HepG2 (cell line): ENCODE measurements around the gene GOLPH3. TPM values are rescaled to one million over a fixed set of nuclear protein-coding genes. Genes with fewer than 3 reads are reported as not detected.

Experiments used
- ATAC-seq: fragments of 200-7000 bp; cut with Tn5 transposase; 3 replicates; pipeline ENCODE4 v1.9.1; 2020; ENCODE audit warnings: mild to moderate bottlenecking, moderate library complexity
- BruUV-seq: library from RNA; stranded (reverse); fragments of 400-500 nt; replicated peaks from 2 replicates; lab custom pipeline; 2021; lab: Mats Ljungman, UMichigan
- CTCF ChIA-PET: fragments of 300-600 bp; formaldehyde crosslinking; extraction: SDS; loops from one replicate; lab custom pipeline; 2021; ENCODE audit warnings: low total read pairs, inconsistent platforms, low intra/inter-chr PET ratio; lab: Yijun Ruan, JAX
- POLR2A ChIA-PET: fragments of 350-600 bp; sonication (Branson Sonifier 250); formaldehyde crosslinking; loops from one replicate; lab custom pipeline; 2020; ENCODE audit warnings: antibody characterized with exemption, inconsistent platforms; lab: Yijun Ruan, JAX
- DNase-seq: peaks from one replicate; pipeline ENCODE4 v3.0.0-alpha.2; 2015; ENCODE audit warnings: low spot score
- FAIRE-seq: peaks from 3 replicates; lab custom pipeline; 2011; peaks lifted over from hg19 to GRCh38; lab: Jason Lieb, UNC
- H2AFZ ChIP-seq: one replicate; pipeline ENCODE4 v1.6.1; 2011; ENCODE audit warnings: low read length, inconsistent platforms
- H3K27ac ChIP-seq: fragments of 300-600 bp; 3 replicates; pipeline ENCODE4 v1.8.0; 2011; ENCODE audit warnings: mixed run types, mild to moderate bottlenecking, mixed read lengths, low read length, inconsistent platforms; ENCODE audit not compliant: insufficient read depth; ENCODE audit errors: extremely low read length
- H3K27me3 ChIP-seq, 2 experiments: fragments of 200-600 bp in 1 of 2; 2 replicates in 1 of 2; 3 replicates in 1 of 2; pipeline versions ENCODE4 v1.6.0 to v1.8.0; 2011; ENCODE audit warnings: low read length in 2 of 2, mild to moderate bottlenecking in 2 of 2, moderate library complexity in 2 of 2, inconsistent platforms in 1 of 2; ENCODE audit not compliant: insufficient read depth in 2 of 2, control insufficient read depth in 1 of 2
- H3K36me3 ChIP-seq, 2 experiments: fragments of 200-600 bp in 1 of 2; replicated peaks in 1 of 2; 2 replicates in 1 of 2; 3 replicates in 1 of 2; pipeline versions ENCODE4 v1.5.1 to v1.8.0; 2011; ENCODE audit warnings: low read length in 2 of 2, inconsistent platforms in 1 of 2; ENCODE audit not compliant: insufficient read depth in 2 of 2, control insufficient read depth in 1 of 2
- H3K4me1 ChIP-seq: 2 replicates; pipeline ENCODE4 v1.5.1; 2012; ENCODE audit warnings: low read length, inconsistent platforms; ENCODE audit not compliant: insufficient read depth
- H3K4me2 ChIP-seq: 2 replicates; pipeline ENCODE4 v1.6.0; 2011; ENCODE audit warnings: low read depth, low read length, inconsistent platforms
- H3K4me3 ChIP-seq, 3 experiments: fragments of 200-600 bp in 1 of 3; sonication (generic), shearing (Covaris generic) in 1 of 3; replicated peaks in 1 of 3; 2 replicates each; pipeline ENCODE4 v1.5.1; 2011 to 2016; ENCODE audit warnings: low read length in 3 of 3, inconsistent platforms in 2 of 3, low read depth in 2 of 3, mild to moderate bottlenecking in 2 of 3, control low read depth in 1 of 3, mixed read lengths in 1 of 3; ENCODE audit not compliant: insufficient read depth in 1 of 3
- H3K79me2 ChIP-seq: one replicate; pipeline ENCODE4 v1.6.1; 2011; ENCODE audit warnings: low read length, inconsistent platforms; ENCODE audit not compliant: insufficient read depth
- H3K9ac ChIP-seq: 2 replicates; pipeline ENCODE4 v1.6.0; 2011; ENCODE audit warnings: mild to moderate bottlenecking, low read depth, low read length, inconsistent platforms; ENCODE audit not compliant: insufficient read depth
- H3K9me3 ChIP-seq: 2 replicates; pipeline ENCODE4 v1.5.1; 2012; ENCODE audit warnings: mild to moderate bottlenecking, low read length
- H4K20me1 ChIP-seq: 2 replicates; pipeline ENCODE4 v1.6.0; 2011; ENCODE audit warnings: inconsistent platforms, mild to moderate bottlenecking, low read length, moderate library complexity; ENCODE audit not compliant: insufficient read depth
- FOXM1 ChIP-seq: sonication (generic); formaldehyde crosslinking; IDR thresholded peaks from 2 replicates; pipeline ENCODE4 v1.5.0; 2020; ENCODE audit warnings: missing genetic modification reagents
- MXD4 ChIP-seq: IDR thresholded peaks from 2 replicates; pipeline ENCODE4 v1.6.1; 2016; ENCODE audit warnings: mild to moderate bottlenecking, missing biosample characterization, missing genetic modification reagents
- NFIC ChIP-seq: IDR thresholded peaks from 2 replicates; pipeline ENCODE4 v1.6.1; 2012; ENCODE audit warnings: mild to moderate bottlenecking, low read length, inconsistent platforms
- NFKB2 ChIP-seq: sonication (generic); formaldehyde crosslinking; IDR thresholded peaks from 2 replicates; pipeline ENCODE4 v1.4.0; 2020; ENCODE audit warnings: missing genetic modification reagents, borderline replicate concordance
- PHF8 ChIP-seq: sonication (generic); formaldehyde crosslinking; IDR thresholded peaks from 2 replicates; pipeline ENCODE4 v1.5.0; 2020; ENCODE audit warnings: missing genetic modification reagents
- RCOR2 ChIP-seq: IDR thresholded peaks from 2 replicates; pipeline ENCODE4 v1.6.1; 2016; ENCODE audit warnings: missing biosample characterization, missing genetic modification reagents
- RXRA ChIP-seq: sonication (generic); formaldehyde crosslinking; IDR thresholded peaks from 2 replicates; pipeline ENCODE4 v1.5.1; 2020; ENCODE audit warnings: missing genetic modification reagents
- SIX1 ChIP-seq: sonication (generic); formaldehyde crosslinking; IDR thresholded peaks from 2 replicates; pipeline ENCODE4 v1.4.0; 2020; ENCODE audit warnings: missing genetic modification reagents, borderline replicate concordance
- SMAD3 ChIP-seq: sonication (generic); formaldehyde crosslinking; IDR thresholded peaks from 2 replicates; pipeline ENCODE4 v1.4.0; 2020; ENCODE audit warnings: missing genetic modification reagents
- SP4 ChIP-seq: sonication (generic); formaldehyde crosslinking; IDR thresholded peaks from 2 replicates; pipeline ENCODE4 v1.8.1; 2023; ENCODE audit warnings: mild to moderate bottlenecking, missing genetic modification reagents
- SRSF4 ChIP-seq: fragments of 200-400 bp; formaldehyde crosslinking; IDR thresholded peaks from one replicate; pipeline ENCODE4 v1.6.1; 2018; ENCODE audit warnings: mild to moderate bottlenecking, low read depth, low read length, moderate library complexity; ENCODE audit not compliant: poor library complexity, severe bottlenecking
- TSC22D2 ChIP-seq: sonication (generic); formaldehyde crosslinking; IDR thresholded peaks from 2 replicates; pipeline ENCODE4 v1.5.1; 2020; ENCODE audit warnings: missing genetic modification reagents, mild to moderate bottlenecking, borderline replicate concordance
- YEATS4 ChIP-seq: sonication (generic); formaldehyde crosslinking; IDR thresholded peaks from 2 replicates; pipeline ENCODE4 v1.4.0; 2020; ENCODE audit warnings: missing genetic modification reagents, borderline replicate concordance
- ZFP62 ChIP-seq: sonication (generic); formaldehyde crosslinking; IDR thresholded peaks from 2 replicates; pipeline ENCODE4 v1.4.0; 2020; ENCODE audit warnings: missing genetic modification reagents
- ZIK1 ChIP-seq: sonication (generic); formaldehyde crosslinking; IDR thresholded peaks from 2 replicates; pipeline ENCODE4 v1.5.0; 2020; ENCODE audit warnings: mild to moderate bottlenecking, low read depth, missing genetic modification reagents, borderline replicate concordance
- ZNF33B ChIP-seq: sonication (generic); formaldehyde crosslinking; IDR thresholded peaks from 2 replicates; pipeline ENCODE4 v1.5.1; 2020; ENCODE audit warnings: mild to moderate bottlenecking, missing genetic modification reagents
- ZNF550 ChIP-seq: sonication (generic); formaldehyde crosslinking; IDR thresholded peaks from 2 replicates; pipeline ENCODE4 v1.4.0; 2020; ENCODE audit warnings: mild to moderate bottlenecking, missing genetic modification reagents, borderline replicate concordance
- ZSCAN5A ChIP-seq: sonication (generic); formaldehyde crosslinking; IDR thresholded peaks from 2 replicates; pipeline ENCODE4 v1.8.0; 2022; ENCODE audit warnings: mild to moderate bottlenecking, missing genetic modification reagents, borderline replicate concordance
- WGBS: methylation state at CpG from one replicate; pipeline ENCODE4 v1.1.6; 2017; ENCODE audit warnings: low lambda C conversion rate; 5-methylcytosine and 5-hydroxymethylcytosine counted together
- in situ Hi-C: cut with HindIII; loops from 2 replicates; pipeline ENCODE4 v1.10.0; 2017; ENCODE audit warnings: low pct_unique_long_range_greater_than_20kb; ENCODE audit not compliant: extremely low pct_ligation_motif_present
- intact Hi-C: fragments of 100-400 bp; cut with micrococcal nuclease; formaldehyde crosslinking; loops from one replicate; pipeline ENCODE4 v1.10.0; 2022; ENCODE audit not compliant: unreplicated experiment
- polyA plus RNA-seq, 8 experiments: library from polyadenylated mRNA; depleted of rRNA in 3 of 8; stranded (reverse) in 7 of 8; unstranded in 1 of 8; fragments of >200 nt; fragmentation: Illumina TruSeq in 4 of 8; extraction: Trizol in 4 of 8; gene quantifications; 2 replicates each; pipeline versions ENCODE4 v1.2.1 to v1.2.3, GENCODE V29; 2011 to 2016; ENCODE audit warnings: low read depth in 4 of 8, missing spikeins in 1 of 8, mixed read lengths in 1 of 8; ENCODE audit not compliant: insufficient read depth in 1 of 8
- total RNA-seq, 5 experiments: library from RNA; depleted of rRNA; stranded (reverse); fragments of >200 nt; fragmentation: Illumina TruSeq; extraction: Trizol; gene quantifications; 2 replicates each; pipeline ENCODE4 v1.2.3, GENCODE V29; 2016; ENCODE audit warnings: low read depth in 1 of 5

The GOLPH3 gene
- total and polyA plus RNA-seq, 2 of the 13 experiments (the other 11 are each of a cell fraction or from before 2014, with no cell fraction given), result 59.5 to 84.5 TPM

GRCh38 chr5:32143617-32144377 lies 30.3 kb downstream of the GOLPH3 start:
- H3K27me3 ChIP-seq, result no peaks in the 10 kb centered on the region
- no peak overlapping the region for H3K4me3 ChIP-seq
- peaks cover 50% of the 10 kb centered on the region for H3K4me1 ChIP-seq
- in situ Hi-C loops, result no loop called here
- FAIRE-seq, result no peak
- no peak overlapping the region for H2AFZ ChIP-seq
- no peak for DNase-seq
- H4K20me1 ChIP-seq, result peaks cover 56% of the 10 kb centered on the region
- CTCF ChIA-PET, result no interaction called here
- intact Hi-C loops, result no loop called here
- TF ChIP-seq YEATS4 (CRISPR knock-in tag) (no peak), ZFP62 (no peak), NFIC (no peak), PHF8 (CRISPR knock-in tag) (no peak), SRSF4 (no peak), ZNF33B (CRISPR knock-in tag) (no peak)
- TF ChIP-seq, all 625 proteins: peak for 0
- H3K9me3 ChIP-seq, result no peaks in the 10 kb centered on the region
- POLR2A ChIA-PET, result interaction anchor here (1.2 kb wide), 1 partner anchor 30 kb away, joined by 3 read pairs; the partner anchor contains the start of gene GOLPH3
- peaks cover 1 to 23% of the 10 kb centered on the region in 2 experiments; a peak in 3 of 5 replicates for H3K36me3 ChIP-seq
- H3K79me2 ChIP-seq, result peaks cover 73% of the 10 kb centered on the region
- WGBS, result 96% methylated on average over 6 of the region's 6 CpGs
- BruUV-seq, result no TSS peak
- H3K4me2 ChIP-seq, result no peak overlapping the region
- no peak overlapping the region for H3K9ac ChIP-seq
- H3K27ac ChIP-seq, result no peak overlapping the region
- no peak for ATAC-seq

- Histone ChIP-seq H3K36me3 (peaks cover 8 to 46% of the 10 kb centered on the region in 2 experiments), H3K27me3 (no peaks in the 10 kb centered on the region), H3K9ac (no peak overlapping the region), H3K4me3 (no peak overlapping the region), H3K4me1 (peaks cover 2% of the 10 kb centered on the region), H2AFZ (no peak overlapping the region), H3K27ac (no peak overlapping the region), H3K9me3 (no peaks in the 10 kb centered on the region), H4K20me1 (peaks cover 12% of the 10 kb centered on the region), H3K79me2 (peaks cover 45% of the 10 kb centered on the region), H3K4me2 (no peak overlapping the region)
- ATAC-seq (no peak), FAIRE-seq (no peak), DNase-seq (no peak)
- WGBS, result 99% methylated on average over 7 of the region's 7 CpGs
- in situ Hi-C loops (no loop called here), intact Hi-C loops (no loop called here)
- BruUV-seq, result TSS peak; percentile 29
- ChIA-PET CTCF (no interaction called here), POLR2A (no interaction called here)
- TF ChIP-seq TSC22D2 (CRISPR knock-in tag), result no peak
- no peak for TF ChIP-seq SIX1 (CRISPR knock-in tag)
- no peak for TF ChIP-seq ZSCAN5A (CRISPR knock-in tag)
- TF ChIP-seq SP4 (CRISPR knock-in tag), result no peak
- TF ChIP-seq RXRA (CRISPR knock-in tag), result no peak
- TF ChIP-seq FOXM1 (CRISPR knock-in tag), result no peak
- TF ChIP-seq NFKB2 (CRISPR knock-in tag), result no peak
- no peak for TF ChIP-seq RCOR2 (CRISPR knock-in tag)
- no peak for TF ChIP-seq ZNF550
- TF ChIP-seq ZIK1 (CRISPR knock-in tag), result no peak
- no peak for TF ChIP-seq SMAD3 (CRISPR knock-in tag)
- no peak for TF ChIP-seq MXD4 (CRISPR knock-in tag)
- TF ChIP-seq ZNF33B (CRISPR knock-in tag), result no peak
Measured at GRCh38 chr5:32138839-32139493, 35.2 kb downstream of the GOLPH3 start.
